Measurements from ENCODE around the gene TMEM175.

GRCh38 chr4:884896-885295, 47.4 kb upstream of the TMEM175 start:
- TF ChIP-seq POLR2AphosphoS5 (IDR thresholded peaks at IDR 0.05) (no peak), CTCF (IDR thresholded peaks at IDR 0.05) (no peak), POLR2A (IDR thresholded peaks at IDR 0.05) (no peak)

Measured in prostate gland (tissue), 2 donors.